ENCODE data around the gene RNF7.
"Not testable (repeated sequence)": the region's sequence is repeated elsewhere in the genome, so short reads cannot be mapped to it uniquely, and the experiment has no call there.

Gene RNF7

GRCh38 chr3:141738022-141738890, at the start of gene RNF7:
Gene RNF7 (plus strand): TSS chr3:141738298. CDS start chr3:141738342, 44 bp downstream.
- DNase-seq, result peak; percentile 97

DNA sequence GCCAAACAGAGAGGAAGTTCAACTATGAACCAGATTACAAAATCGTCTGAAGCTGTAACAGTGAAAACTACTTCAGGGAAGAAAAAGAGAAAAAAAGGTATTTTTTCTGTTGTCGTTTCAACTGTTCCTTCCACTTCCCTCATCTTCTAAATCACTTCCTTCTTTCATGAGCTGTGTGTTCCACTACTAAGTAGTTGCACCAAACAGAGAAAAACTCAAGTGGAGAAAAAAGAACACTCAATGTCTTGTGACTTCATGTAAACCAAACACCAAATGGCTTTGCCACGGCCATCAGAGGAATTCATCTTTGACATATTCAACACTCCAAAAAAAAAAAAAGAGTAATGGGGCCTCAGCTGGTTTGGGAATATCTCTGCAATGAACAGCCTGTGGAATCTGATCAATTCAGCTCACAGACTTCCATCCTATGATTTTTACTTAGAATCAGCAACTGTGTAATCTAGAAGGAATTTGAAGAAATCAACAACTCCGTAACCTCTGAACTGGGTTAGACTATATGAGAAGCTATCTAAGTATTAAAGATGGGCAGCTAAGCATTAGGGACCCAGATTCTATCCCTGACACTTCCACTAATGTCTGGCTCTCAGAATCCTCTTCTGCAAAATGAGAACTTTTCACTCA, 47.5 kb upstream of the RNF7 start:
- no peak for DNase-seq

DNA sequence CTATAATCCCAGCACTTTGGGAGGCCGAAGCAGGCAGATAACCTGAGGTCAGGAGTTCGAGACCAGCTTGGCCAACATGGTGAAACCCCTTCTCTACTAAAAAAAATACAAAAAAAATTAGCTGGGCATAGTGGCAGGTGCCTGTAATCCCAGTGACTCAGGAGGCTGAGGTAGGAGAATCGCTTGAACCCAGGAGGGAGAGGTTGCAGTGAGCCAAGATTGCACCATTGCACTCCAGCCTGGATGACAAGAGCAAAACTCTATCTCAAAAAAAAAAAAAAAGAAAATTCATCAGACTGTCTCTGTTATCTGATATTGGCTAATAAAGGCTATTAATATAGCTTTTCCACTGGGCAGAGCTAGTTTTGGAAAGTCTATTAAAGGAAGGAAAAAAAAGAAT, 46.6 kb upstream of the RNF7 start:
- not testable (repeated sequence) for DNase-seq

DNA sequence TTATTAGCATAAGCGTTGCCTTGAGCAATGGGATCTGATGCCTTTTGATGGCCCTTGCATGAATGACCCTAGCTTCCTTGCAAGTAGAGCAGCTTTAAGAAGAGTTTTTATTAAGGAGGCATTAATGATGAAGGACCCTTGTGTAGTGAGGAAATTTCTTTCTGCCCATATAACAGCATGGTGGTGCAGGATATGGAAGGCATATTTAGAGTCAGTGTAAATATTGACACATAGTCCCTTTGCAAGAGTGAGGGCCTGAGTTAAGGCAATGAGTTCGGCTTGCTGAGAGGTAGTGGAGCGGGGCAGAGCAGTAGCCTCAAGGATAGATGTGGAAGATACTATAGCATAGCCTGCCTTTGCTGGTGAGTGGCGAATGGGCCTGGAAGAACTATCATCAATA, 45.1 kb upstream of the RNF7 start:
- DNase-seq, result not testable (repeated sequence)

GRCh38 chr3:141699324-141699723, 38.8 kb upstream of the RNF7 start:
- no peak for DNase-seq

GRCh38 chr3:141699897-141700296, 38.2 kb upstream of the RNF7 start:
- DNase-seq, result no peak

GRCh38 chr3:141703367-141703766, 34.7 kb upstream of the RNF7 start:
- not testable (repeated sequence) for DNase-seq

DNA sequence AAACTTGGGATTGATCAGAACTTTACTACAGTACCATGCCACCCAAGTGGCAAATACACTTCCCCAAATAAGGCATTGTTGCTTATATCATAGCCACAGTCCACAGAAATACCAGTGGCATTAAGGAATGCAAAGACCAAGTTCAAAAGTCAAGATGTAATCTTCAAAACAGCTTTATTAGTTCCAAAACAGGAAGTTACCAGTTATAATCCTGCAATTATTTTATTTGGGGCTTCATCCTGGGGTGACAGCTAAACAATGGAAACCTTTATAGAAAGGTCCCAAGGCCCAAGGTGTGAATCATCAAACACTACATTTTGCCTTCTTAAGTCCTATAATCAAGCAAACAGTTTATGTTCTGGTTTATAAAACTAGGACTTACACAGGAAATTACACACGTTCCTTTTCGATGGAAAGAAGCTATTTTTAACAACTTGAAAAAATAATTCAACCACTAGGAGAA, 30.3 kb upstream of the RNF7 start:
- DNase-seq, result no peak

- DNase-seq, result no peak
Measured at GRCh38 chr3:141708367-141708766, 29.7 kb upstream of the RNF7 start.

- no peak for DNase-seq
Measured at GRCh38 chr3:141709126-141709770, 28.9 kb upstream of the RNF7 start.

GRCh38 chr3:141710121-141710520, 28.0 kb upstream of the RNF7 start:
- no peak for DNase-seq

DNA sequence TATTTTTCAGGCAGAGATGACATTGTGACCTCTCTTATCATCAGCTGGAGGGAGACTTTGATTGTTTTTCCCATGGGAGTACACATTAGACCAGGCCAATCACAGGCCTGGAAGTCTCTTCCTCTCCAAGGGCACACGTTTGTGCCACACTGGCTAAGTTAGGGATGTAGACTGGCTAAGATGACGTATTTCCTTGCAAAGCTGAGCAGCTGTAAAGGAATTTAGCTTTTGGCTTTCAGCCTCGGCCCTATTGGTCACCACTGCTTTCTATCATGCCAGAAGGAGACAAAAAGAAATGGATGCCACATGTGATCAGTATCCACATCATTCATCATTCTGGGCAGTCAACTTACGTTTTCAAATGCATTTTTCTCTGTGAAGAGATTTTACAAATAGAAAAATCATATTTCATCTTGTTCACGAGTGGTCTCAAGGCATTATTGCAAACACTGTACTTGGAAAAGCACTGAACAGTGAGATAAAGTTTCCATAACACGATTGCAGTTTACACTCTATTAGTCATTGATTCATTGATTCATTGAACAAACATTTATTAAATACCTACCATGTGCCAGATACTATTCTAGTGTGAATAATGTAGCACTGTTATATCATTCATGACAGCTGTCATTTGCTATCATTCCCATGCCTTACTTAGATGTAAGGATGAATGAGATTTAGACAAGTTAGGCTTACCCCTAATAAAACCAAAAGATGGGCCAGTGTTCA, 27.0 kb upstream of the RNF7 start:
- DNase-seq, result no peak

DNA sequence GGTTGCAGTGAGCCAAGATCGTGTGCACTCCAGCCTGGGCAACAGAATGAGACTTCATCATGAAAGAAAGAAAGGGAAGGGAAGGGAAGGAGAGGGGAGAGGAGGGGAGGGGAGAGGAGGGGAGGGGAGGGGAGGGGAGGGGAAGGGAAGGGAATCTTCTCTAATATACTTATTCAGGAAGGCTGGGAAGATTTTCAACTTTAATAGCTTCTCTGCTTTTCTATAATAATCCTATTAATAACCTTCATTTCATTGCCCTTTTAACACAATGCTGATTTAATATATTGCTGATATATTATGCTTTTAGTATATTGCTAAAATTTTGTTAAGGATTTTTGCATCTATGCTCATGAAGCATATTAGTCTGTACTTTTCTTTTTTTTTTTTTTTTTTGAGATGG, 23.4 kb upstream of the RNF7 start:
- DNase-seq, result no peak

GRCh38 chr3:141722081-141722480, 16.0 kb upstream of the RNF7 start:
- no peak for DNase-seq

GRCh38 chr3:141722648-141723047, 15.4 kb upstream of the RNF7 start:
- DNase-seq, result no peak

DNA sequence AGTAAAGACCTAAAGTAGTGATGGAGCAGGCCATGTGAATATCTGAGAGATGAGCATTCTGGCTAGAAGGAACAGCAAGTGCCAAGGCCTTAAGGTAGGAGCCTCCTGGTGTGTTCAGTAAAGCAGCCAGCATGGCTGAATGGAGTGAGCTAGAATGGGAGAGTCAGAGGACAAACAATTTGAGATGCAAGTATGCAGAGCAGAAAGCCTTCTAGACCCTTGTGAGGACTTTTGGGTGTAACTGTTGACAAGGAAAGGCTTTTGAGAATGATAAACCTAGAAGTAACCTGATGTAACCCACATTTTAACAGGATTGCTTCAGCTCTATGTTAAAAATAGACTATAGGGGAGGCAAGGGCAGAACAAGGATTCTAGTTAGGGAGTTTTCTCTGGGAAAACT, 14.8 kb upstream of the RNF7 start:
- DNase-seq, result no peak

GRCh38 chr3:141724186-141724585, 13.9 kb upstream of the RNF7 start:
- no peak for DNase-seq

GRCh38 chr3:141725036-141725435, 13.1 kb upstream of the RNF7 start:
- DNase-seq, result no peak

DNA sequence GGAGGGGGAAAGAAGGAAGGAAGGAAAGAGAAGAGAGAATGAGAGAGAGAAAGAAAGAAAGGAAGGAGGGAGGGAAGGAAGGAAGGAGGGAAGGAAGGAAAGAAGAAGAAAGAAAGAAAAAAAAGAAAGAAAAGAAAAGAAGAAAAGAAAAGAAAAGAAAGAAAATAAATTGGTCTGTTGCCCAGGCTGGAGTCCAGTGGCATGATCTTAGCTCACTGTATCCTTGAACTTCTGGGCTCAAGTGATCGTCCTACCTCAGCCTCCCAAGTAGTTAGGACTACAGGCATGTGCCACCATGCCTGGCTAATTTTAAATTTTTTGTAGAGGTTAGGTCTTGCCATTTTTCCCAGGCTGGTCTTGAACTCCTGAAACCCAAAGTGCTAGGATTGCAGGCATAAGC, 11.6 kb upstream of the RNF7 start:
- no peak for DNase-seq

- no peak for DNase-seq
Measured at GRCh38 chr3:141728355-141728892, 9.7 kb upstream of the RNF7 start.

- DNase-seq, result no peak
Measured at GRCh38 chr3:141729240-141729639, 8.9 kb upstream of the RNF7 start.

DNA sequence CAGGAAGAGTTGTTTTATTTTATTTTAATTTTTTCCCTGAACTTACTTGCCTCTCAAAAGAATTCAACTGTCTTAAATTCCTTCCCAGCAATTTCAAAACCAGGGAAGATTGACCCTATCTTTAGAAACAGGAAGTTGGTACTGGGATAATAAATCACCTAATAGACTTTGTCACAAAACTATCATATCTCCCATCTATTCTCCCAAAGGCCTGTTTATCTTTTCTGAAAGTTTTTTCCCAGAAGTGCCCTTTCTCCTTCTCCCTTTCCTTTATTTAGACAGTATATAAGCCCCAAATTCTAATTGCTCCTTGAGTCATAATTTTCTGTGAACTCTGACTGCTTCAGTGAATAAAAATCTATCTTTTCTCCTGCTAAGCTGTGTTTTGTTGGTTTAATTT, 2.9 kb upstream of the RNF7 start:
- DNase-seq, result no peak
